HCT116 (cell line): ENCODE results near the gene PTPN4. TPM values are rescaled to one million over a fixed set of nuclear protein-coding genes. Genes with fewer than 3 reads are reported as not detected.

Experiments used
- ATAC-seq: fragments of 200-7000 bp; cut with Tn5 transposase; 2 replicates; pipeline ENCODE4 v1.9.1; 2020; ENCODE audit warnings: mild to moderate bottlenecking, moderate library complexity
- BruUV-seq: library from RNA; stranded (reverse); fragments of 400-500 nt; replicated peaks from 2 replicates; lab custom pipeline; 2021; lab: Mats Ljungman, UMichigan
- CTCF ChIA-PET: fragments of 300-600 bp; sonication (Branson Sonifier 250); formaldehyde crosslinking; loops from one replicate; lab custom pipeline; 2021; ENCODE audit warnings: antibody characterized with exemption; lab: Charles Lee
- POLR2A ChIA-PET: fragments of 300-600, 350-600 bp; sonication (Branson Sonifier 250); formaldehyde crosslinking; loops from one replicate; lab custom pipeline; 2021; ENCODE audit warnings: antibody characterized with exemption; lab: Charles Lee
- RAD21 ChIA-PET, 2 experiments: fragments of 300-600 bp; sonication (Branson Sonifier 250); formaldehyde crosslinking; loops; one replicate each; lab custom pipeline; 2023; ENCODE audit warnings: low total read pairs in 2 of 2; ENCODE audit not compliant: uncharacterized antibody in 2 of 2, unreplicated experiment in 2 of 2, low non-redundant PET in 1 of 2; lab: Charles Lee
- DNase-seq: peaks from one replicate; pipeline ENCODE4 v3.0.0-alpha.2; 2010; ENCODE audit warnings: low read depth, low spot score
- H2AFZ ChIP-seq: fragments of 200-600 bp; shearing (Covaris generic), sonication (generic); 2 replicates; pipeline ENCODE4 v1.6.1; 2017; ENCODE audit warnings: low read depth, mixed run types, mixed read lengths, antibody characterized with exemption, low read length; ENCODE audit not compliant: poor library complexity, severe bottlenecking
- H3K27ac ChIP-seq: 2 replicates; pipeline ENCODE4 v1.5.1; 2012; ENCODE audit warnings: low read depth, low read length
- H3K27me3 ChIP-seq: fragments of 200-600 bp; sonication (generic); 2 replicates; pipeline ENCODE4 v1.6.1; 2016; ENCODE audit warnings: mixed run types, low read length, mixed read lengths; ENCODE audit not compliant: insufficient read depth
- H3K36me3 ChIP-seq, 2 experiments: fragments of 200-500 bp in 1 of 2; fragments of 200-600 bp in 1 of 2; sonication (Bioruptor generic) in 1 of 2; sonication (generic) in 1 of 2; 2 replicates each; pipeline versions ENCODE4 v1.5.1 to v1.6.1; 2014 to 2016; ENCODE audit warnings: low read length in 2 of 2, inconsistent platforms in 1 of 2, mixed read lengths in 1 of 2, mixed run types in 1 of 2; ENCODE audit not compliant: insufficient read depth in 2 of 2, control insufficient read depth in 1 of 2
- H3K4me1 ChIP-seq, 2 experiments: fragments of 200-600 bp in 1 of 2; sonication (generic) in 1 of 2; 2 replicates each; pipeline versions ENCODE4 v1.5.1 to v1.6.1; 2012 to 2017; ENCODE audit warnings: low read length in 2 of 2, inconsistent platforms in 1 of 2, mild to moderate bottlenecking in 1 of 2, mixed read lengths in 1 of 2, mixed run types in 1 of 2, moderate library complexity in 1 of 2; ENCODE audit not compliant: insufficient read depth in 2 of 2, control insufficient read depth in 1 of 2
- H3K4me2 ChIP-seq: fragments of 200-600 bp; sonication (generic); 2 replicates; pipeline ENCODE4 v1.6.1; 2017; ENCODE audit warnings: mixed run types, low read length, mixed read lengths
- H3K4me3 ChIP-seq, 2 experiments: fragments of 200-600 bp in 1 of 2; sonication (generic) in 1 of 2; replicated peaks in 1 of 2; 2 replicates each; pipeline ENCODE4 v1.5.1; 2011 to 2016; ENCODE audit warnings: low read length in 2 of 2, control low read depth in 1 of 2, low read depth in 1 of 2, mild to moderate bottlenecking in 1 of 2, mixed read lengths in 1 of 2, mixed run types in 1 of 2
- H3K79me2 ChIP-seq: fragments of 200-600 bp; sonication (generic); 2 replicates; pipeline ENCODE4 v1.6.1; 2017; ENCODE audit warnings: mild to moderate bottlenecking, mixed run types, low read length, moderate library complexity, mixed read lengths; ENCODE audit not compliant: insufficient read depth
- H3K9ac ChIP-seq: fragments of 200-600 bp; sonication (generic); 2 replicates; pipeline ENCODE4 v1.6.1; 2016; ENCODE audit warnings: low read length, mixed read lengths
- H3K9me2 ChIP-seq: fragments of 200-600 bp; sonication (generic), shearing (Covaris generic); 2 replicates; pipeline ENCODE4 v1.6.1; 2017; ENCODE audit warnings: mixed run types, mild to moderate bottlenecking, moderate library complexity; ENCODE audit not compliant: insufficient read depth
- H3K9me3 ChIP-seq, 2 experiments: fragments of 200-500 bp in 1 of 2; fragments of 200-600 bp in 1 of 2; sonication (Bioruptor generic) in 1 of 2; sonication (generic) in 1 of 2; 2 replicates each; pipeline ENCODE4 v1.6.1; 2014 to 2017; ENCODE audit warnings: low read length in 2 of 2, mixed read lengths in 2 of 2, inconsistent platforms in 1 of 2, low read depth in 1 of 2, mild to moderate bottlenecking in 1 of 2, mixed run types in 1 of 2, moderate library complexity in 1 of 2; ENCODE audit not compliant: control insufficient read depth in 1 of 2, insufficient read depth in 1 of 2
- H4K20me1 ChIP-seq: fragments of 200-600 bp; sonication (generic), shearing (Covaris generic); 2 replicates; pipeline ENCODE4 v1.6.1; 2017; ENCODE audit warnings: mixed run types, mild to moderate bottlenecking, moderate library complexity; ENCODE audit not compliant: insufficient read depth
- FOSL1 ChIP-seq: IDR thresholded peaks from 2 replicates; pipeline ENCODE4 v1.6.1; 2012; ENCODE audit warnings: low read depth
- POLR2A ChIP-seq: IDR thresholded peaks from 2 replicates; pipeline ENCODE4 v1.7.0; 2011; ENCODE audit warnings: borderline replicate concordance; ENCODE audit not compliant: insufficient read depth, insufficient read length; ENCODE audit errors: extremely low read depth
- SRF ChIP-seq: IDR thresholded peaks from 2 replicates; pipeline ENCODE4 v1.6.1; 2012; ENCODE audit warnings: low read depth
- ZFX ChIP-seq: fragments of 450-650 bp; IDR thresholded peaks from 2 replicates; pipeline ENCODE4 v1.6.1; 2017
- ZNF274 ChIP-seq: fragments of 200-500 bp; sonication (Bioruptor generic); IDR thresholded peaks from 2 replicates; pipeline ENCODE4 v1.6.1; 2014; ENCODE audit warnings: mild to moderate bottlenecking, low read depth, low read length, inconsistent platforms
- intact Hi-C: fragments of 100-400 bp; cut with micrococcal nuclease; formaldehyde crosslinking; loops from 2 replicates; pipeline ENCODE4 v1.10.0; 2022
- total RNA-seq: library from RNA; stranded (reverse); gene quantifications from one replicate; pipeline ENCODE4 v1.2.1, GENCODE V29; 2021; ENCODE audit not compliant: unreplicated experiment
- TF ChIP-seq, protein P1 (sequence below), 3 experiments: fragments of 200-600 bp in 1 of 3; sonication (generic) in 1 of 3; IDR thresholded peaks in 2 of 3; conservative IDR thresholded peaks in 1 of 3; 2 replicates each; pipeline ENCODE4 v1.5.1; 2012 to 2017; ENCODE audit warnings: low read depth in 2 of 3, low read length in 2 of 3, antibody characterized with exemption in 1 of 3, borderline replicate concordance in 1 of 3, control low read depth in 1 of 3, mild to moderate bottlenecking in 1 of 3, mixed read lengths in 1 of 3, mixed run types in 1 of 3, moderate library complexity in 1 of 3; ENCODE audit not compliant: insufficient read depth in 1 of 3
- TF ChIP-seq, protein P2 (sequence below): IDR thresholded peaks from 2 replicates; pipeline ENCODE4 v1.6.1; 2011; ENCODE audit warnings: mild to moderate bottlenecking, low read length, moderate library complexity; ENCODE audit not compliant: insufficient replicate concordance; ENCODE audit errors: extremely low read depth

Gene PTPN4
- total RNA-seq, 1 experiment from 2014 or later: 38.4 TPM

DNA sequence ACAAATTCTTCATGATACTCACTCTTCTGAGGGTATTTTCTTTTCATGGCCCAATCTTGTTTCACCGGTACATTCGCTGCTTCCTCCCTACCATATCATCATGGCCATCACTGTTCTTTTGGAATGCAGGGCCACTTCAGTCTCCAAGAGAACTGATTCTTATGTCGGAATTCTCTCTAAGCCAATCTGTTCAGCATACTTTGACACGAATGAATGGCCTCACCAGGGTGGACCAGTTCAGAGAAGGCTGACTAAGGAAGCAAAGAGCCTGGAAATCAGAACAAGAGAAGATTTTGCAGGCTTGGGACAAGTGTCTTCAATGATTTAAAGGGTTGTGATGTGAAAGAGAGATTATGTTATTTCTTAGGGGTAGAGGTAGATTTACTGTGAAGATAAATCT is 248.1 kb downstream of the PTPN4 start:
- Histone ChIP-seq H3K79me2 (no peaks in the 10 kb centered on the region), H4K20me1 (no peaks in the 10 kb centered on the region), H3K4me2 (no peak overlapping the region), H3K36me3 (no peaks in the 10 kb centered on the region), H3K9me2 (no peaks in the 10 kb centered on the region), H2AFZ (no peak overlapping the region), H3K27ac (no peak overlapping the region), H3K9me3 (no peaks in the 10 kb centered on the region), H3K27me3 (no peaks in the 10 kb centered on the region), H3K9ac (no peak overlapping the region), H3K4me1 (peaks cover 5 to 12% of the 10 kb centered on the region in 2 experiments; a peak in 3 of 4 replicates), H3K4me3 (no peak overlapping the region)
- ChIA-PET POLR2A (no interaction called here), CTCF (no interaction called here), RAD21 (no interaction called here)
- TF ChIP-seq SRF (no peak), POLR2A (no peak), ZFX (no peak), FOSL1 (no peak), ZNF274 (no peak)
- TF ChIP-seq, protein P1, sequence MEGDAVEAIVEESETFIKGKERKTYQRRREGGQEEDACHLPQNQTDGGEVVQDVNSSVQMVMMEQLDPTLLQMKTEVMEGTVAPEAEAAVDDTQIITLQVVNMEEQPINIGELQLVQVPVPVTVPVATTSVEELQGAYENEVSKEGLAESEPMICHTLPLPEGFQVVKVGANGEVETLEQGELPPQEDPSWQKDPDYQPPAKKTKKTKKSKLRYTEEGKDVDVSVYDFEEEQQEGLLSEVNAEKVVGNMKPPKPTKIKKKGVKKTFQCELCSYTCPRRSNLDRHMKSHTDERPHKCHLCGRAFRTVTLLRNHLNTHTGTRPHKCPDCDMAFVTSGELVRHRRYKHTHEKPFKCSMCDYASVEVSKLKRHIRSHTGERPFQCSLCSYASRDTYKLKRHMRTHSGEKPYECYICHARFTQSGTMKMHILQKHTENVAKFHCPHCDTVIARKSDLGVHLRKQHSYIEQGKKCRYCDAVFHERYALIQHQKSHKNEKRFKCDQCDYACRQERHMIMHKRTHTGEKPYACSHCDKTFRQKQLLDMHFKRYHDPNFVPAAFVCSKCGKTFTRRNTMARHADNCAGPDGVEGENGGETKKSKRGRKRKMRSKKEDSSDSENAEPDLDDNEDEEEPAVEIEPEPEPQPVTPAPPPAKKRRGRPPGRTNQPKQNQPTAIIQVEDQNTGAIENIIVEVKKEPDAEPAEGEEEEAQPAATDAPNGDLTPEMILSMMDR (IDR thresholded peaks at IDR 0.05 in 2 of 3, conservative IDR thresholded peaks at IDR 0.05 in 1 of 3; ENCODE audit: borderline replicate concordance in 1 of 3, insufficient read depth in 1 of 3, low read depth in 2 of 3, low read length in 2 of 3): no peak
- TF ChIP-seq, protein P2, sequence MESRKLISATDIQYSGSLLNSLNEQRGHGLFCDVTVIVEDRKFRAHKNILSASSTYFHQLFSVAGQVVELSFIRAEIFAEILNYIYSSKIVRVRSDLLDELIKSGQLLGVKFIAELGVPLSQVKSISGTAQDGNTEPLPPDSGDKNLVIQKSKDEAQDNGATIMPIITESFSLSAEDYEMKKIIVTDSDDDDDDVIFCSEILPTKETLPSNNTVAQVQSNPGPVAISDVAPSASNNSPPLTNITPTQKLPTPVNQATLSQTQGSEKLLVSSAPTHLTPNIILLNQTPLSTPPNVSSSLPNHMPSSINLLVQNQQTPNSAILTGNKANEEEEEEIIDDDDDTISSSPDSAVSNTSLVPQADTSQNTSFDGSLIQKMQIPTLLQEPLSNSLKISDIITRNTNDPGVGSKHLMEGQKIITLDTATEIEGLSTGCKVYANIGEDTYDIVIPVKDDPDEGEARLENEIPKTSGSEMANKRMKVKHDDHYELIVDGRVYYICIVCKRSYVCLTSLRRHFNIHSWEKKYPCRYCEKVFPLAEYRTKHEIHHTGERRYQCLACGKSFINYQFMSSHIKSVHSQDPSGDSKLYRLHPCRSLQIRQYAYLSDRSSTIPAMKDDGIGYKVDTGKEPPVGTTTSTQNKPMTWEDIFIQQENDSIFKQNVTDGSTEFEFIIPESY: no peak
- no peak for ATAC-seq
- DNase-seq: no peak
- no TSS peak for BruUV-seq
- intact Hi-C loops: no loop called here
